Activated CD4-positive, alpha-beta T cell treated with anti-CD3 and anti-CD28 coated beads, Interleukin-2, amount 50 U/mL, for 48 hours (primary cell): Measurements from ENCODE around the gene ITGAV.
A peak's percentile ranks its signal among the peaks of the same experiment; 100 is the strongest.

Experiments used
- DNase-seq, 2 experiments: peaks; one replicate each; pipeline ENCODE4 v3.0.0-alpha.2; 2020

The ITGAV gene

DNA sequence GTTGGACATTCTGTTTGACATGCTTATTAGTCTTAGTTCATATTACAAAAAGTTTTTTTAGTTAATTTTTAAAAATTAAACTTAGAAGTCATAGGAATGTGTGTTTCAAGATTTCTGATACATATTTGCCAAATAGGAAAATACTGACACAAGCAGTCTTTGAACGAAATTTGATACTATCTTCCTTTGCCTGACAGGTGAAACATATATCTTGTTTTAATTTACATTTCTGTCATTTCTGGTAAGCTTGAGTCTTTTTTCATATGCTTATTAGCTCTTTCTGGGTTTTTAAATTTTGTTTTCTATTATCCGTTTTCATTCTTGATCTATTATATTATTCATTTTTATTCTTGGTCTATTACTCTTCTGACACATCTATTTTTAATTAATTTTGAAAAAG, 24.5 kb downstream of the ITGAV start:
- DNase-seq, result no peak

- no peak for DNase-seq
Measured at GRCh38 chr2:186617148-186617547, 27.3 kb downstream of the ITGAV start.

DNA sequence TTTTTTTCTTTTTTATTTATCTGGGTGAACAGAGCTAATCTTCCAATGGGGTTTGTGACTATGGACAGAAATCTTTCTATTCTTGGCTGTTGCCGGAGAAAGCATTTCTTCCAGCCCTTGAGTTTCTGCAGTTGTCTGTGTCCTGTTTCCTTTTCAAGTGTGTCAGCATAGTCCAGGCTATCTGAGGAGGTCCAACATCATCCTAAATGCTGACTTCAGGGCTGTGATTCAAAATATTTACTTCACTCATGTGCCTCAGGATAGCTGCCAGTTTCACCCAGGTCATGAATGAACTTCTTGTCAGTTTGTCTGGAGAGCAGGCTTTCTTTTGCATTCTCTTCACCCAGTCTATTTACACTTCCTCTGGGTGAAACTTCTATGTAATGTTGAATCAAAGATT, 27.9 kb downstream of the ITGAV start:
- no peak for DNase-seq

- DNase-seq, result no peak
Measured at GRCh38 chr2:186618696-186619095, 28.8 kb downstream of the ITGAV start.

DNA sequence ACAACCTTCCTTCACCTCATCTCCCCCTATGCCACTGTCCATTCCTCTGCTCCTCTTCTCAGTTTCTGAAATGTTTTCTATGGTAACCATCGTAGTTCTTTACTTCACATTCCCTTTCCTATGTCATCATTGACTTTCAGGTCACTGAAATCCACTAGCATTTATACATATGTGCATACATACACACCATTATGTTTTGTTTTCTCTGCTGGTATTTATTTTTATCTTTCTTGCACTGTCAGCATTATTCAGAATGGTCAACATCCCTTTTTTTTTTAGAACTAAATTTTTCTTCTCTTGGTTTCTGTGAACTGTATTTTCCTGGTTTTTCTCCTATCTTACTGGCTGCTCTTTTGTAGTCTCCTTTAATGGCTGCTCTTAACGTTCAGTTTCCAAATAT, 33.2 kb downstream of the ITGAV start:
- DNase-seq, result no peak

- no peak for DNase-seq
Measured at GRCh38 chr2:186624276-186624675, 34.4 kb downstream of the ITGAV start.

- DNase-seq, result no peak
Measured at GRCh38 chr2:186629250-186629996, 39.6 kb downstream of the ITGAV start.

DNA sequence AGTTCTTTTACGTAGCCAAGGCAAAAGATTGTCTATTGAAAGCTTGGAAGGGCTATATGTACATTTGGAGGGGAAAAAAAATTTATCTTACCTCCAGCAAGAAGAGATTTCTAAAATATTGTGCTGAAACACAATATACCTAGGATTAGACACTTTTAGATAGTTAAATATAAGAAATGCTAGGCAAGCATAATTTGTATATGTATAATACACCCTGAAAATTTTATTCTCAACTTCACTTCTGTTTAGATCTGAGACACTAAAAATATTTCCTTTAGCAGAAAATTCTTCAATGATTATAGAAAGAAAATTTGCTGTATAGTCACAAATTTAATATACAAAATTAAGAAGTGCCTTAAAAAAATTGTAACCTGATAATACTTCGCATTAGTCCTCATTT, 42.6 kb downstream of the ITGAV start:
- no peak for DNase-seq

- DNase-seq, result no peak
Measured at GRCh38 chr2:186634701-186635100, 44.8 kb downstream of the ITGAV start.

DNA sequence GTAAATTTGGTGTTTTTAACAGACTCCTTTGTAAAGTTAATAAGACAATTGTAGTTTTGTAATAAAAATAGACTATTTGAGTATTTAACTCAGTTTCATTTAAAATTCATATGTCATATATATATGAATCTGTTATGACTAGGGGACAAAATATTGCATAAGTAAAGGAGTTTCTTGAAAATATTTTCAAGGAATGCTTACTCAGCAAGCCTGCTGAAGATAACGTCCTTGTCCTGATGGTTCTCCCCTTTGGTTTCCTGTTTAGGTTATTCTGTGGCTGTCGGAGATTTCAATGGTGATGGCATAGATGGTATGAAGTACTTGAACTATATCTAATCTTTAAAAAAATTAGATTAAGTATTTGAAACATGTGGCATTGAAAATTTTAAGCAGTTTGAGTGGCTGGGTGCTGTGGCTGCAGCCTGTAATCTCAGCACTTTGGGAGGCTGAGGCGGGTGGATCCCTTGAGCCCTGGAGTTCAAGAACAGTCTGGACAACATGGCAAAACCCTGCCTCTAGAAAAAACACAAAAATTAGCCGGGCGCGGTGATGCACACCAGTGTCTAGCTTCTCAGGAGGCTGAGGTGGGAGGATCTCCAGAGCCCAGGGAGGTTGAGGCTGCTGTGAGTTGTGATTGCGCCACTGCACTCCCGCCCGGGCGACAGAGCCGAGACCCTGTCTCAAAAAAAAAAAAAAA, 47.1 kb downstream of the ITGAV start:
- DNase-seq, result no peak

DNA sequence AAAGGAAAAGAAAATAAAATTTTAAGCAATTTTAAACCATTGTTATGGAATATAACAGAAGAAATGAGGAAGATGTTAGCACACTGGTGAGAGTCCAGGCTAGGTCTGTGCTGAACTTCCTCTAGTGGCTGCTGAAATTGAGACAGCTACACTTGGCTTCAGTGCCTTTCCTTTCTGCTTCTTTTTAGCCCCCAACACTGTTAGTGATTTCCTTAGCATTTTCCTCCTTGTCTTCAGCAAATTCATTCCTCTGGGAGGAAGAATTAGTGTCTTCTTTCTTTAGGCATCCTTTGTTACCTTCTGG, 47.6 kb downstream of the ITGAV start:
- DNase-seq, result no peak

GRCh38 chr2:186639939-186640338, 50.1 kb downstream of the ITGAV start:
- no peak for DNase-seq

DNA sequence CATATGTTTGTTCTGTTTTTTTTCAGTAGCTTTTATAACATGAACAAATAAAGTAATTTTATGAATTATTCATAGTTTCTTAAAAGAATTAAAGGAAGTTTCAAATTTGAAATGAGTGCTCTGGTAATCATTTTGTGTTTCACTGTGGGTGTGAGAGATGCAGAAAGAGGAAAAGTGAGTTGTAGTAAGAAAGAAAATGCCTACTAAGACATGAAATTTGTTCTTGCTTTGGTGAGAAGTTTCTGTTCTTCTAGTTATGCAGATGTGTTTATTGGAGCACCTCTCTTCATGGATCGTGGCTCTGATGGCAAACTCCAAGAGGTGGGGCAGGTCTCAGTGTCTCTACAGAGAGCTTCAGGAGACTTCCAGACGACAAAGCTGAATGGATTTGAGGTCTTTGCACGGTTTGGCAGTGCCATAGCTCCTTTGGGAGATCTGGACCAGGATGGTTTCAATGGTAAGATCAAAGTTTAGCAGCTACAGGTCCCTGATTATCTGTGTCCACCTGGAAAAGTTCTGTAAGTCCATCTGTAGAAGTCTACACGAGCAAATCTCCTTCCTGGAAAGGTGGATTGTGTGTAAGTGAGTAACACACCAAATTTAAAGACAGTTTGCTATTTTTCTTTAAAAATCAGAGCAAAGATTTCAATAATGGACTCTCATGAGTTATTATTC, 51.4 kb downstream of the ITGAV start:
- DNase-seq, result no peak

DNA sequence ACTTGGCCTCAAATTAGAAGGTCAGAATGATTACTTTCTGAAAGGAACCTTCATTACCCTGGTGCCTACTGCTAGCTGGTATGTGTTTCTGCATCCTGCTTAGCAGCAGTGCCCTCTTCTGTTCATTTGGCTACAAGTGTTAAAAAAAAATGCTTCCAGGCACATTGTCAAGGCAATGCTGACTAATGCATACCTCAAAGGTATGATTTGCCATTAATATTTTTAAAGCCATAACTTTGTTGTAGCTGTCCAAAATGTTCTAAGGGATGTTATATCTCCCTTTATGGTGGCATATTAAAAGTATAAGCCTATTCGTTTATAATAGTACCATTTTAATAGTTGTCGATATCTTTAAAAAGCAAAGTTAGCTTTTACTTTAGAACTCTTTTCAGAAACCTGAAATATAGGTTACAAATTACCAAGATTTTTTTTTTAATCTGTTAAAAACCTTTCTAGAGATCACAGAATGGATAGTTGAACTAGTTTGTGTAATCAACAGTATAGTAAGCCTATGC, 52.0 kb downstream of the ITGAV start:
- peak in 1 of 2 experiments; percentile 12 for DNase-seq

DNA sequence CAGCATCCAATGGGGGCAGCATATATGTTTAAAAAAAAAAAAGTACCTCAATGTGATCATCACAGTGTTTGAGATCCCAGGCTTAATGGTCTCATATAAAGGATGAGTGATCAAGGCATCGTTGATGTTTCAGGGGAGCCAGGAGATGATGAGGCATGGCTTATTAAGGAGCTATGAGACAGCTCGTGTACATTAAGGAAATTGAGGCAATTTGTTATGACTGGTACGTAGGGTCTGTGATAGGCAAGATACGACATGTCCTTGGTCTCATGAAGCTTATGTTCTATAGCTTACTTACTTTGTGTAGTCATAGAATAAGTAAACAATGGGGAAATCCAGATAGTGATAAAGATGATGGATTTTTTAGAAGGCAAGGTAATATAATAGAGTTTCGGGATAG, 54.9 kb downstream of the ITGAV start:
- no peak for DNase-seq

GRCh38 chr2:186645999-186646398, 56.1 kb downstream of the ITGAV start:
- no peak for DNase-seq

DNA sequence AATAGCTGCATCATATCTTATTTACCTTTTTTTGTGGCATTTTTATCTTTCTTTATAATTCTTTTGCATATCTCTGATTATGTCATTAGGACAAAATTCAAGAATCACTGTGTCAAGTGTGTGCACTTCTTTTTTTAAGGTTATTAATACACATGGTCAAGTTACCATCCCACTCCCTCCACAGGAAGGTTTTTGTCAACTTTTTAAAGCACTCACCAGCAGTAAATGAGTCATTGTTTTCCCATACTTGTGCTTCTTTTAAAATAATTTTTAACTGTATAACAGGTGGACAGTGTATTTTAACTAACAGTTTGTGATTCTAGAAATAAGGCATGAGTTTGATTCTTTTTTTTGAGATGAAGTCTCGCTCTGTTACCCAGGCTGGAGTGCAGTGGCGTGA, 58.3 kb downstream of the ITGAV start:
- no peak for DNase-seq

GRCh38 chr2:186653511-186653910, 63.7 kb downstream of the ITGAV start:
- DNase-seq, result no peak

GRCh38 chr2:186659383-186659782, 69.5 kb downstream of the ITGAV start:
- no peak for DNase-seq

DNA sequence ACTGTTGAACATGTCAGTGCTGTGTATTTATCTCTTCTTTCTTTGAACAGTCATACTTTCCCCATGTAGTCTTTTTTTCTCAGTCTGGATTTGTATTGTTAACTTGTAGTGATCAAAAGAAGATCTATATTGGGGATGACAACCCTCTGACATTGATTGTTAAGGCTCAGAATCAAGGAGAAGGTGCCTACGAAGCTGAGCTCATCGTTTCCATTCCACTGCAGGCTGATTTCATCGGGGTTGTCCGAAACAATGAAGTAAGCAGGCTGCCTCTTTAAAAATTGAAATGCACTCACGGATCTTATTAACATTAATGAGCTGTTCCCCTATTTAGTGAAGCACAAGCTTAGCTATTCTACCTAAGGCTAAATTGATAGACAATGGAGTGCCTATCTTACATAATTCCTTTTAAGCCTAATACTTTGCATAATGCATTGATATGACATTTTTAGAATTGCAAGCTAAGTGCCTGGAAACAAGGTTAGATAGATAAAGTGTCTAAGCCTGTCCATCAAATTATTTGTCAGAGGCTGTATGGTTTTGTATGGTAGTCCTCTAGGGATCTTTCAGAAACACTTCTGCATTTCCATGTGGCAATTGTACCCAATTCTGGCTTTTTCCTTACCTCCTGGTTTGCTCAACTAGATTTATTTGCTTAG, 74.7 kb downstream of the ITGAV start:
- DNase-seq, result no peak

GRCh38 chr2:186669146-186669545, 79.3 kb downstream of the ITGAV start:
- DNase-seq, result no peak

DNA sequence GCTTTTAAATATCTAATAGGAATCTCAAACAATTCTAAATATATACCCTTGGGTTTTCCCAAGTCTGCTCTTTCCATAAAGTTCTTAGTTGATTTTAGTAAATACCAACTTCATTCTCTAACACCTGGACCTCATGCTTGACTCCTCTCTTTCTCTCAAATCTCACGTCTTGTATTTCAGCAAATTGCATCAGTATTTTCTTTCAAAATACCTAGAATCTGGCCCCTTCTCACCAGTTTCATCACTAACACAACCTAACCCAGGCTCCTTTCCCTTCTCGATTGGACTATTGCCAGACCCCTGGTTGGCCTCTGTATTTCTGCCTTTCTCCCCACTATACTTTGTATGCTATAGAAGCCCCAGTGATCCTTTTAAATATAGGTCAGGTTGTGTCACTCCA, 81.0 kb downstream of the ITGAV start:
- DNase-seq, result no peak

DNA sequence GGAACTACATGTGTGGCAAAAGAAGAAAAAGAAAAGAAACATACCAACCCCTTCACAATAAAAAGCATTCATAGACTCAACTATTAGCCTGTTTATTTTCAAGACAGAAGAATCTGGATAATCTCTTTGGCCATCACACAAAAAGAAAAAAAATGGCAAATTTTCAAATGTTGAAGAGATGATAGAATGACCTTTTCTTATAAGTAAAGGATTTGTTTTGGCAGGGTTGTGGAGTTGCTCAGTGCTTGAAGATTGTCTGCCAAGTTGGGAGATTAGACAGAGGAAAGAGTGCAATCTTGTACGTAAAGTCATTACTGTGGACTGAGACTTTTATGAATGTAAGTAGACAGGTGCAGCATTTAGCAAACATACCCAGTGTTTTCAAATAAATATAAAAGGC, 85.5 kb downstream of the ITGAV start:
- DNase-seq, result no peak

DNA sequence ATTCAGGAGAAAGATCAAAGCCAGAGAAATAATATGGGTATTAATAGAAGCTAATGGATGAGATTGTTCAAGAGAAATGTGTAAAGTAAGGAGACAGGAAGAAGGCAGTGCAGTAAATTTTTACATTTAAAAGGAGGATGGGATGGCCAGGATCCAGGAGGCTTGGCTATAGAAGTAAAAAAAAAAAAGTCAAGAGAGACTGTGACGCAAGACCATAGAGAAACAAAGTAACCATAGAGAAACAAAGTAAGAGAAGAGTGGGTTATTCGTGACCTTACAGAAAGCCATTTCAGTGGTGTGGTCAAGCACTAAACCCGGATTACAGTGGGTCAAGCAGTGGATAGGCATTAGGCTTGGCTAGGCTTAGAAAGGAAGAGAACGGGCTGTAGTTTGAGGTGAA, 93.5 kb downstream of the ITGAV start:
- DNase-seq, result no peak
